Activated CD4-positive, alpha-beta memory T cell treated with anti-CD3 and anti-CD28 coated beads, Interleukin-2, amount 10 ng/mL, durations not matched to agents 7 days and 5 days (primary cell): Measurements from ENCODE around the gene ITGA6. TPM values are rescaled to one million over a fixed set of nuclear protein-coding genes. Genes with fewer than 3 reads are reported as not detected.

Source experiments
- CTCF ChIA-PET: fragments of 350-600 bp; sonication (Branson Sonifier 250); formaldehyde crosslinking; loops from one replicate; lab custom pipeline; 2021; ENCODE audit warnings: antibody characterized with exemption, inconsistent platforms; lab: Charles Lee
- POLR2A ChIA-PET: fragments of 350-600 bp; sonication (Branson Sonifier 250); formaldehyde crosslinking; loops from one replicate; lab custom pipeline; 2021; ENCODE audit warnings: antibody characterized with exemption; lab: Charles Lee
- DNase-seq: peaks from one replicate; pipeline ENCODE4 v3.0.0-alpha.2; 2020
- H3K27ac Mint-ChIP-seq: one replicate; pipeline ENCODE4 v1.8.0; 2021; ENCODE audit warnings: mild to moderate bottlenecking, mixed read lengths
- H3K27me3 Mint-ChIP-seq: one replicate; pipeline ENCODE4 v1.8.0; 2021; ENCODE audit warnings: mixed read lengths
- H3K36me3 Mint-ChIP-seq: one replicate; pipeline ENCODE4 v1.8.0; 2021; ENCODE audit warnings: low read depth, mixed read lengths
- H3K4me1 Mint-ChIP-seq: one replicate; pipeline ENCODE4 v1.8.0; 2021; ENCODE audit warnings: mixed read lengths
- H3K4me3 Mint-ChIP-seq: one replicate; pipeline ENCODE4 v1.8.0; 2021; ENCODE audit warnings: mild to moderate bottlenecking, mixed read lengths
- H3K9me3 Mint-ChIP-seq: one replicate; pipeline ENCODE4 v1.8.0; 2021; ENCODE audit warnings: mixed read lengths
- total RNA-seq, 2 experiments: library from RNA; stranded (reverse); gene quantifications; one replicate each; pipeline ENCODE4 v1.2.3, GENCODE V29; 2021

ITGA6 gene
- total RNA-seq, 2 experiments from 2014 or later, result 17.7 to 18.0 TPM

DNA sequence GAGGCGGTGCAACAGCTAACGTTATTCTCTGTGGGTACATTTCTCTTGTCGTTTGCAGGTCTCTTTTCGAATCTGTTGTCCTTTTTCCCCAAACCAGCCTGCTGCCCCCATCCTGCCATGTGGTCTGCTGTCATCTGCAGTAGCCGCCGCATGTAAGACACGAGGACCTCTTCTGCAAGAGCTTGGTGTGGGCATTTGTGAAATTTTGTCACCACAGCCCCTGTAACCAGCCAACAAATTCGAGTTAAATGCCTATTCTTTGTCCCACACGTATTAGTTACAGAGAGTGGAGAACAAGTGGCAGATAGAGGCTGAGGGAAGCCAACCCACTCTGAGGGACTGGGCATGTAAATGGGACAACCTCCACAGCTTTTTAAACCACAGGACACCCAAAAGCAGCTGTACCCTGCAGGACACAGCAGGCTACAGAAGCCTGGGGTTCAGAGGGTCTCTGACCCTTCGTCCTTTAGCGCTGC is 35.0 kb downstream of the ITGA6 start:
- peaks cover 9% of the 10 kb centered on the region for H3K27me3 Mint-ChIP-seq
- peak; percentile 30 for DNase-seq
- peak overlapping the region; percentile 96 for H3K27ac Mint-ChIP-seq
- POLR2A ChIA-PET, result interaction anchor here (0.6 to 5.1 kb wide), 13 partner anchors 15 to 446 kb away, joined by 3 to 34 read pairs (median 4); partner anchors contain the start of genes ITGA6 and PDK1
- H3K9me3 Mint-ChIP-seq, result no peaks in the 10 kb centered on the region
- H3K36me3 Mint-ChIP-seq, result peaks cover 7% of the 10 kb centered on the region
- H3K4me1 Mint-ChIP-seq, result peaks cover 81% of the 10 kb centered on the region
- CTCF ChIA-PET, result interaction anchor here (0.7 to 8.0 kb wide), 54 partner anchors 10 to 889 kb away, joined by 3 to 120 read pairs (median 4); partner anchors contain the start of genes DLX2 and ITGA6
- H3K4me3 Mint-ChIP-seq, result peak overlapping the region; percentile 74

DNA sequence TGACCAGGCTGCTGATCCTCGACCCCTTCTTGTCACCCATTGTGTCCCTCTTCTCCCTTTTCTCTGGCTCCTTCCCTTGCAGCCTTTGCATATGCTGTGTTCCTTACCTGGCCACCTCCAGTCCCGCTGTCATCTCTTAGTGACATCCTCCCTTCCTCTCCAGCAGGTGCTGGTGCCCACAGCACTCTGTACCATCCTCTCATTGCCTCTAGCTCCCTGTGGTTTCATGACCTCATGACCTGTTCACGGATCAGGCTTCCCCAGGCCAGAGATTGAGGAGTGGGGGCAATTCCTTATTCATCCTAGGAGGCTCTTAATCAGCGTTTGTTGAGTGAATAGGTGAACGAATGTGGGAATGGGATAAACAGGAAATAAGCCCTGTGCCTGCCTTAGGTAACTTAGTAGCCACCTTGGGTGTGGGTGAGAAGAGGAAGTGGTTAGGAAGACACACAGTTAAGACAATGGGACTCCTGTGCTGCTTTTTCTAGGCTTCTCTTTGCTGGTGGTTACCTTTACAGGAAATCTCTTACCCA is 35.5 kb downstream of the ITGA6 start:
- H3K27ac Mint-ChIP-seq, result peak overlapping the region; percentile 96
- CTCF ChIA-PET, result interaction anchor here (0.7 to 8.0 kb wide), 31 partner anchors 10 to 759 kb away, joined by 3 to 120 read pairs (median 5); partner anchors contain the start of genes DLX2 and ITGA6
- DNase-seq, result peak; percentile 63

GRCh38 chr2:172464400-172465129 is 37.2 kb downstream of the ITGA6 start:
- ChIA-PET CTCF (interaction anchor here (0.8 to 8.0 kb wide), 10 partner anchors 20 to 360 kb away, joined by 3 to 120 read pairs (median 24); partner anchors contain the start of genes DLX2 and ITGA6), POLR2A (interaction anchor here (1.2 to 5.1 kb wide), 3 partner anchors 23 to 294 kb away, joined by 3 to 34 read pairs (median 31); partner anchors contain the start of gene ITGA6)
- H3K27ac Mint-ChIP-seq, result peak overlapping the region; percentile 96
- peaks cover 5% of the 10 kb centered on the region for H3K27me3 Mint-ChIP-seq
- H3K9me3 Mint-ChIP-seq, result no peaks in the 10 kb centered on the region
- peaks cover 72% of the 10 kb centered on the region for H3K4me1 Mint-ChIP-seq
- no peak for DNase-seq
- peaks cover 7% of the 10 kb centered on the region for H3K36me3 Mint-ChIP-seq
- H3K4me3 Mint-ChIP-seq, result no peak overlapping the region

More for the DNA sequence above, 35.5 kb downstream of the ITGA6 start:
- H3K4me3 Mint-ChIP-seq, result peak overlapping the region; percentile 74
- H3K4me1 Mint-ChIP-seq, result peaks cover 81% of the 10 kb centered on the region
- no peaks in the 10 kb centered on the region for H3K9me3 Mint-ChIP-seq
- POLR2A ChIA-PET, result interaction anchor here (0.8 to 5.1 kb wide), 10 partner anchors 16 to 541 kb away, joined by 3 to 34 read pairs (median 5); partner anchors contain the start of genes HAT1, ITGA6 and PDK1
- H3K27me3 Mint-ChIP-seq, result peaks cover 9% of the 10 kb centered on the region
- H3K36me3 Mint-ChIP-seq, result peaks cover 7% of the 10 kb centered on the region

DNA sequence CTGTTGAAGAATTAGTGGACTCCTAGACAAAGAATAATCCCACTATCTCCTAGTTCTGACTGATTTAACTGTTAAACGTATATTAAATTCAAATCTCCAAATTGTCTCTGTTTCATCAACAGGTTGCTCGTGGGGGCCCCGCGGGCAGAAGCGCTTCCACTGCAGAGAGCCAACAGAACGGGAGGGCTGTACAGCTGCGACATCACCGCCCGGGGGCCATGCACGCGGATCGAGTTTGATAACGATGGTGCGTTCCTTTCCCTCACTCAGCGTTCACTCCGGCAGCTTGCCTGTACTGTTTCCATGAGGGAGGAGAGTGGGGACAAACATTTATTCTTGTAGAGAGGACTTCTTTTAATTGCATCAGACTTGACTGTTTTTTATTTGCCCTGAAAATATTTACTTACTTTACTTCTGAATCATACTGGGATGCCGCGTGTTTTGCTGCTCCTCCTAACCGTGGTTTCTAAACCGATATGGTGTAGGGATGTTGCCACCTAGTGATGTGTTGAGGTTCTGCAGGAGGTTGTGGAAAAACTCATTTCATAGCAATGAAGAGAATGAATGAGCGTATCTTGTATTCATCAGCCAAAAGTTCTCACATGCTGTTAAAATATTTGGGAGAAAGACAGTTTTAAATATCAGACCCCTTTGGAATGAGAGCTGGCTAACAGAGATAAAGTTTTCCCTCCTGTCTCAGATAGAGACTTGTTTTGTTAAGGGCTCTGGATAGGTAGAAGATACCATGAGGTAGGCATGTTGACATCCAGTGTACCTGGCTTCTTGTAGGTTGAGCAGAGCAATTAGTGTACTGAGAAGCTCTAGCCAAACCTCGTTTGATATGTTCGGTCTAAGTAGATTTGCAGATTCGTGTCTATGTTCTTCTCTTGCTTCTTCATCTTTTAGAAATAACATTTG is 38.3 kb downstream of the ITGA6 start:
- H3K27ac Mint-ChIP-seq, result peak overlapping the region; percentile 5
- no peaks in the 10 kb centered on the region for H3K9me3 Mint-ChIP-seq
- H3K4me3 Mint-ChIP-seq, result no peak overlapping the region
- ChIA-PET CTCF (interaction anchor here (0.7 to 8.0 kb wide), 15 partner anchors 17 to 892 kb away, joined by 3 to 64 read pairs (median 4); partner anchors contain the start of genes DLX2 and ITGA6), POLR2A (interaction anchor here (0.7 to 1.4 kb wide), 3 partner anchors 19 to 295 kb away, joined by 3 read pairs; no protein-coding TSS in a partner anchor)
- peaks cover 61% of the 10 kb centered on the region for H3K4me1 Mint-ChIP-seq
- peak; percentile 78 for DNase-seq
- peaks cover 7% of the 10 kb centered on the region for H3K36me3 Mint-ChIP-seq
- peaks cover 3% of the 10 kb centered on the region for H3K27me3 Mint-ChIP-seq

DNA sequence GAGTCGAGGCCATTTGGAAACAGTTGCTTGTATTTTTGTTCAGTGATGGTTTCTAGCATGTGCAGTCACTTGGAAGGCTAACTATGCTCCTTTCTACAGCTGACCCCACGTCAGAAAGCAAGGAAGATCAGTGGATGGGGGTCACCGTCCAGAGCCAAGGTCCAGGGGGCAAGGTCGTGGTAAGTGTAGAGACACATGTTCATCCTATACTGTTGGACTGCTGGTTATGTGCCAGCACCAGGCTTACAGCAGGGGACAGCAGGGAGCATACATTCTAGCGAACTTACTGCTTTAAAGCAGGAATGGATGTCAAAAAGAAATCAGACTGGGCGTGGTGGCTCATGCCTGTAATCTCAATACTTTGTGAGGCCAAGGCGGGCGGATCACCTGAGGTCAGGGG is 40.0 kb downstream of the ITGA6 start:
- no peak overlapping the region for H3K27ac Mint-ChIP-seq

DNA sequence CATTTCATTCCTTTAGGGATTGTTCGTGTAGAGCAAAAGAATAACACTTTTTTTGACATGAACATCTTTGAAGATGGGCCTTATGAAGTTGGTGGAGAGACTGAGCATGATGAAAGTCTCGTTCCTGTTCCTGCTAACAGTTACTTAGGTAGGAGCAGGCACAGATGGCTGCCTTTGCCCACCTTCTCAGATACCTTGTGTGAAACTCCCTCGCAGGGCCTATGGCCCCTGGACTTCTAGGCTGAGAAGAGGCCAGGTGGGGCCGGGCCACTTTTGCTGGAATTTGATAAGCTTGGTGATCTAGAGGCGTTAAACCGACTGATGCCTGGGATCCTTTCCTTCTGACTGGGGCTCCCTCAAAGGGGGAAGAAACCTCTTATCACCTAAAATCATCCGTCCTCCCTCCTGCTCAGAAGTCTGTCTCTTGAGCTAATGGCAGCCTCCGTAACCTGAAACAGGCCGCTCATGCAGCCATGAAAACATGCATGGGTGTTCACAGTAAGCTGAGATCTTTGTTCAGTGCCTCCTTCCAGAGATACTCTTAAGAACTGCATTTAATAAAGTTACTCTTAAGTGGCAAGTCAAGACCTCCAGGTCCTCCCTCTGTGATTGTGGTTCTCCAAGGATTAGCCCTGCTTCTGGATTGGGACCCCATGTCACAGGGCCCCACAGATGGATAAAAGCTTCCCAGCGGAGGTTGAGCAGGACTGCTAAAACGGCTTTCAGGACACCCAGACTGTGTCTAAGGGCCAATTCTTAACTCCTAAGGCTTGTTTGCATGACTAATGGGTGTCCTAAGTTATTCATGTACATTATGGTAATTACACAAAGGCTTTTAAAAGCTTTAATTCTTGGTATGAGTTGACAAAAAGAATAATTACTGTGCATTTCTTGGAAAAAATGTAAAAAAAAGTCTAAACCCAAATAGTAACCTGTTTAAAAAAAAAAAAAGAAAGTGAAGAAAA is 43.9 kb downstream of the ITGA6 start:
- DNase-seq, result no peak
- CTCF ChIA-PET, result interaction anchor here (1.2 to 3.8 kb wide), 2 partner anchors 9 to 10 kb away, joined by 3 to 14 read pairs; no protein-coding TSS in a partner anchor
- H3K27me3 Mint-ChIP-seq, result no peaks in the 10 kb centered on the region
- no peaks in the 10 kb centered on the region for H3K9me3 Mint-ChIP-seq
- peaks cover 2% of the 10 kb centered on the region for H3K36me3 Mint-ChIP-seq
- H3K27ac Mint-ChIP-seq, result no peak overlapping the region
- H3K4me1 Mint-ChIP-seq, result peaks cover 16% of the 10 kb centered on the region
- H3K4me3 Mint-ChIP-seq, result no peak overlapping the region
- POLR2A ChIA-PET, result interaction anchor here (1.1 kb wide), 1 partner anchor 25 kb away, joined by 3 read pairs; no protein-coding TSS in a partner anchor

More for the DNA sequence above, 40.0 kb downstream of the ITGA6 start:
- Mint-ChIP-seq H3K27me3 (no peaks in the 10 kb centered on the region), H3K36me3 (peaks cover 7% of the 10 kb centered on the region), H3K4me1 (peaks cover 47% of the 10 kb centered on the region), H3K9me3 (no peaks in the 10 kb centered on the region), H3K4me3 (no peak overlapping the region)
- ChIA-PET POLR2A (interaction anchor here (0.9 kb wide), 1 partner anchor 9 kb away, joined by 4 read pairs; no protein-coding TSS in a partner anchor), CTCF (interaction anchor here (1.0 to 8.0 kb wide), 12 partner anchors 15 to 894 kb away, joined by 3 to 64 read pairs (median 6); partner anchors contain the start of genes DLX2 and ITGA6)
- DNase-seq, result no peak

GRCh38 chr2:172472446-172473033 is 45.2 kb downstream of the ITGA6 start:
- Mint-ChIP-seq H3K4me1 (peaks cover 11% of the 10 kb centered on the region), H3K27ac (no peak overlapping the region), H3K36me3 (no peaks in the 10 kb centered on the region), H3K27me3 (no peaks in the 10 kb centered on the region), H3K4me3 (no peak overlapping the region), H3K9me3 (no peaks in the 10 kb centered on the region)
- no peak for DNase-seq
- POLR2A ChIA-PET, result no interaction called here
- CTCF ChIA-PET, result interaction anchor here (1.0 to 3.8 kb wide), 4 partner anchors 10 to 768 kb away, joined by 3 to 14 read pairs (median 4); no protein-coding TSS in a partner anchor

GRCh38 chr2:172473167-172473566 is 45.8 kb downstream of the ITGA6 start:
- no peak overlapping the region for H3K27ac Mint-ChIP-seq
- H3K4me3 Mint-ChIP-seq, result no peak overlapping the region
- ChIA-PET POLR2A (no interaction called here), CTCF (interaction anchor here (0.6 to 3.8 kb wide), 5 partner anchors 10 to 347 kb away, joined by 3 to 14 read pairs (median 4); no protein-coding TSS in a partner anchor)
- H3K9me3 Mint-ChIP-seq, result no peaks in the 10 kb centered on the region
- H3K27me3 Mint-ChIP-seq, result no peaks in the 10 kb centered on the region
- DNase-seq, result no peak
- no peaks in the 10 kb centered on the region for H3K36me3 Mint-ChIP-seq
- peaks cover 11% of the 10 kb centered on the region for H3K4me1 Mint-ChIP-seq

DNA sequence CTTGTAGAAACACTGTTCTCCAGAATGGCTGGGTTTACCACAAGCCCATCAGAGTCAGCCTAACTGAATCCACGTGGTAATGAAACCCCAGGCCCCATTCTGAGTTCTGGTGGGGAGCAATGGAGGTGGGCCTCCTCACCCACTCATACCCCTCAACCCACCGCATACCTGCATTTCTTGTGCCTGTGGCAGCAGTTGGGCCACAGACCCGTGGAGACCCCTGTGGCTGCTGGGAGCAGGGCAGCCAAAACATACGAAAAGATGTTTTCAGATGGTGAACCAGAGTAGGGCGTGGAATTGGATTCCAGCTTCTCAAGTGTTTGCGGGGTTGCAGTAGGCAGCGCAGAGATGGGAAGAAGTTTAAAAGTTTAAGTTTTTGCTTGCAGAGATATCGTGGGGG is 51.0 kb downstream of the ITGA6 start:
- POLR2A ChIA-PET, result no interaction called here
- Mint-ChIP-seq H3K27me3 (no peaks in the 10 kb centered on the region), H3K36me3 (peaks cover 2% of the 10 kb centered on the region), H3K27ac (no peak overlapping the region), H3K4me1 (peaks cover 15% of the 10 kb centered on the region), H3K4me3 (no peak overlapping the region), H3K9me3 (no peaks in the 10 kb centered on the region)
- DNase-seq, result no peak
- CTCF ChIA-PET, result interaction anchor here (1.8 kb wide), 1 partner anchor 16 kb away, joined by 5 read pairs; no protein-coding TSS in a partner anchor

GRCh38 chr2:172480301-172481218 is 53.2 kb downstream of the ITGA6 start:
- H3K27ac Mint-ChIP-seq, result no peak overlapping the region
- no peaks in the 10 kb centered on the region for H3K9me3 Mint-ChIP-seq
- H3K4me1 Mint-ChIP-seq, result peaks cover 20% of the 10 kb centered on the region
- POLR2A ChIA-PET, result no interaction called here
- CTCF ChIA-PET, result interaction anchor here (2.1 to 4.2 kb wide), 2 partner anchors 13 to 19 kb away, joined by 7 to 29 read pairs; no protein-coding TSS in a partner anchor
- H3K36me3 Mint-ChIP-seq, result peaks cover 7% of the 10 kb centered on the region
- DNase-seq, result no peak
- no peak overlapping the region for H3K4me3 Mint-ChIP-seq
- H3K27me3 Mint-ChIP-seq, result no peaks in the 10 kb centered on the region
